ENCODE measurements around the gene MEX3A.
A peak's percentile ranks its signal among the peaks of the same experiment; 100 is the strongest.

Gene MEX3A

GRCh38 chr1:156090138-156090839 lies 8.0 kb upstream of the MEX3A start:
- FAIRE-seq (peak; percentile 6), DNase-seq (ENCODE audit: insufficient read length, low spot score) (no peak)
- no peak for TF ChIP-seq CTCF (IDR thresholded peaks at IDR 0.05; ENCODE audit: insufficient read depth, missing control alignments)

- no peak for TF ChIP-seq CTCF (IDR thresholded peaks at IDR 0.05; ENCODE audit: insufficient read depth, missing control alignments)
- FAIRE-seq (peak; percentile 46), DNase-seq (ENCODE audit: insufficient read length, low spot score) (peak; percentile 87)
Observed at GRCh38 chr1:156089704-156090103, 7.4 kb upstream of the MEX3A start.

GRCh38 chr1:156086256-156086662 lies 4.0 kb upstream of the MEX3A start:
- DNase-seq (ENCODE audit: insufficient read length, low spot score): no peak
- FAIRE-seq: no peak
- no peak for TF ChIP-seq CTCF (IDR thresholded peaks at IDR 0.05; ENCODE audit: insufficient read depth, missing control alignments)

- DNase-seq (ENCODE audit: insufficient read length, low spot score): no peak
- no peak for TF ChIP-seq CTCF (IDR thresholded peaks at IDR 0.05; ENCODE audit: insufficient read depth, missing control alignments)
- FAIRE-seq: peak; percentile 6
Observed at GRCh38 chr1:156083800-156084790, 1.8 kb upstream of the MEX3A start.

GRCh38 chr1:156081917-156082308 lies 352 bp downstream of the MEX3A start:
- FAIRE-seq (no peak), DNase-seq (ENCODE audit: insufficient read length, low spot score) (no peak)
- no peak for TF ChIP-seq CTCF (IDR thresholded peaks at IDR 0.05; ENCODE audit: insufficient read depth, missing control alignments)

- TF ChIP-seq CTCF (IDR thresholded peaks at IDR 0.05; ENCODE audit: insufficient read depth, missing control alignments): no peak
- no peak for FAIRE-seq
- no peak for DNase-seq (ENCODE audit: insufficient read length, low spot score)
Observed at GRCh38 chr1:156081180-156081916, 917 bp downstream of the MEX3A start.
